NCI-H2029 treated with DMSO at 0.1 percent for 48 hours (cell line): ENCODE measurements around the gene LEMD1.
"Not testable (repeated sequence)": the region's sequence is repeated elsewhere in the genome, so short reads cannot be mapped to it uniquely, and the experiment has no call there.

Experiments used
- DNase-seq: peaks from one replicate; lab custom pipeline; 2025; lab: John Stamatoyannopoulos, UW

The LEMD1 gene

DNA sequence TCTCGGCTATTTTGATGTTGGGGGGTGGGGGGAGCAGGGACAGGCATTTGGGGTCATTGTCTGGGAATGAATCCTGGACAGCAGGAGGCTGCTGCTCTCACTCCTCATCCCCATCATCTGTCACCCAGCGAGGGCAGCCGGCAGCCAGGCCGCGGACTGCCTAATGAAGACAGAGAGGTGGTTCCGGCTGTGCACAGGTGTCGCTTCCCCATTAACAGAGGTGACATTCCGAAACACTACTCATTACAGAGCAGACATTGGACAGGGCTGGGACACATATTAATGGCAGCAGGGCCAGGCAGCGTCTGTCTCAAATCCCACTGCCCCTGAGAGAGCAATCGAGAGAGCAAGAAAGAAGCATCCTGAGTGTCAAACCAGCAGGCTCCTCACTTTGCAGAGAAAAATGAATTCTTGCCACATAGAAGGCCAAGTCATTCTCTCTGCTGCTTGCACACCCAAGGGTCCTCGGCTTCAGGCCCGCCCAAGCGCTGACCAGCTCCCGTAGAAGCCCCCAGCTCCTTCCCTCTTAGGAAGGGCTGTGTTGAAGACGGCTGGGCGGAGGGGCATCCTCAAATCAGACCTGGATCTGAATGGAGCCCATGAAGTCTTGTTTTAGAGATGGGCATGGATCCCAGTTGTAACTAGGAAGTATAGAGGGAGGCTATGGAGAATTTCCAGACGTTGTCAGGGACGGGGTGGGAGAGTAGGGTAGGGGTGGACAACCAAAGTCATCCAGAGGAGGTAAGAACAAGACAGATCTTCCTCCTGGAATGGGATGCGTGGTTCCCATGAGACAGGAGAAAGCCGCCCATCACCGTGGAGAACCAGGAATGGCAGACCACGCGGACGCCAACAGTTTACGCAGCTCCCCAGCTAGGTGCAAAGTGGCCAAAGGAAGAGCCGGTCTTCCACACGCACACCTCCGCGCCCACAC lies 8.2 kb upstream of the LEMD1 start:
- no peak for DNase-seq

DNA sequence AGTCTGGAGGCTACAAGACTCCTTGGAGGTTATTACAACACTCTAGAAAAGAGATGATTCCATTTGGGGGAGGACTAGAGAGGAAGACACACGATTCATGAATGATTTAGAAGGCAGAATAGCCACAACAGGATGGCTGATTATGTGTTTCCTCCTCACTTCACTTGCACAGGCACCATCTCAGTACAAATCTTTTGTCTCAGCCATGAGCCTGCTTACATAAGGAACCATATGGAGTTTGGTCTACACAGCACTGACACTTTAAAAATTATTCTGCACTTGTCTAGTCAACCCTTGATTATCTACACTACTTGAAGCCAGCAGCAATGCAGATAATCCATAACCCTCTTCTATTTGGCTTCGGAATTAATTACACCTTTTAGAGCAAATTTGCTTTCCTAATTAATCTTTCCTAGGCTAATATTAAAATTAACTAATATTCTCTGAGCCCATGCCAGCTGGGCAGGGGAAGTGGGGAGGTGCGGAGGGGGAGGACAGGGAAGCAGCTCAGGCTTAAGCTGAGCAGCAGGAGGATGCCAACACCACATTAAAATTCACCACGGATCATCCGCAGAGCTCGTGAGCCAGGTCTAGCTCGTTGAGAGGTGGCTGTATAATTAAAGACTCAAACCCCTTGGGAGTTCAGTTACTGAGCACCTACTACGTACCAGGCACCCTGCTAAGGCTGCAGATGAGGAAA lies 3.2 kb upstream of the LEMD1 start:
- no peak for DNase-seq

DNA sequence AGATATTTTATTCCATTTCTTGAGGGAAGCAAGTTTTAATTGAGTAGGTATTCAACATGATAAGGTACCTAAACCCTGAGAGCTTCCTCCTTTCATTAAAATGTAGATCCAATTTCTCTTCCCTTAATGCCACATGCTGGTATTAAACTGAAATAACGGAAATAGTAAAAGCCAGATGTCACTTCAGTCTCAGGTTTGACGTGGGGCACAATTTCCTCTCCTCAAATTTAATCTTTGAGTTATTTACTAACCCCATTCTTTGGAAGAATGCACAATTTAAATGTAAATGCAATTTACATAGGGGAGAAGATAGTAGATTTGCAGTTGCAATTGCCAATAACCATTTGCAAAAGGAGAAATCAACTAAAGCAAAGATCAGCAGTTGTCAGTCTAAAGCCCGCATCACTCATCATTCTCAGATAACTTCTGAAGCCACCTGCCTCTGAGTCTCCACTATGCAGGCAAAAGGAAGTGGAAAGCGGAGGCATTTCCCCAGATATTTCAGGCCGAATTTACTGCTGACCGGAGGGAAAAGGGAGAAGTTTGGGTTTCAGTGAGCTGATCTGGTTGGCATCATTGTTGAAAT lies 2.1 kb upstream of the LEMD1 start:
- DNase-seq, result no peak

DNA sequence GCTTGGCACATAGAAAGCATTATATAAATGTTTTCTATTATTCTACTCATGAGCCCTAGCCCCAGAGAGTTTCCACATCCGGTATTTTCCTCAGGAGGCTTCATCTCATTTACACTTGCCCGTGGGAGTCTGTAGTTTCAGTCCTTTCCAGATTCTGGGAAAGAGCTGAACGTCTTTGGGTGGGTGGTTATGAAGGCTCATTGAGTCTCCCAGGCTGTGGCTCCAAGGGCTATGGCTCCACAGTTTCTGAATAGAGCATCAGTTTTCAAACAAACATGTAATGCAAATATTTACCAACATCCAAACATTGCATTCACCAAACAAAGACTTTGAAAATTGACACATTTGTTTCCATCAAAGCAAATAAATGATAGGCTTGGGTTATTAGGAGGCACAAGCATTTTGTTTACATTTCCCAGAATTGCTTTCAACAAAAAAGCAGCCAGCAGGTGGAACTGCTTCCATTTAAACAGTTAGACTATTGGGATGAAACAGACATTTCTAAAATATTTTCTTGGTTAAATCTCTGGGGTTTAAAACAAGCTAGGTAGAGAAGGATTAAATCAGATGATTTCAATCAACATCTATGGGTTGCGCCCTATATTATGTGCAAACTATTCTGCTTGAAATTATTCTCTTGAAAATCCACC lies 1.3 kb upstream of the LEMD1 start:
- peak; percentile 23 for DNase-seq

DNA sequence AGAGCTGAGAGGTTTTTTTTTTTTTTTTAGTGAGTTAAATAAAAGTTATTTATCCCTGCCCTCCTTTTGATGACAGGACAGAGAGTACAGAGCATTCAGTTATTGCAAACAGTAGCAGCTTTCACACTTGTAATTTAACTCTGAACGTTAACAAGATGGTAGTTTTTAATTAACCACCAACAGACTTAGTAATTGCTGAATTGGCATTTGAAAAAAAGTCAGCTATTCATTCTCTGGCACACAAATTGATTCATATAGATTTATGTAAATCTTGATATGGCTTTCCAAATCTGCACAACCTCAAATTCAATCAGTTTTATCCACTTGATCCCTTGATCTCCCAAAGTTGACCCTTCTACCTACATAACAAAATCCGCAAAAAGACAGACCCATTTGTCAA lies 918 bp downstream of the LEMD1 start:
- DNase-seq, result no peak

DNA sequence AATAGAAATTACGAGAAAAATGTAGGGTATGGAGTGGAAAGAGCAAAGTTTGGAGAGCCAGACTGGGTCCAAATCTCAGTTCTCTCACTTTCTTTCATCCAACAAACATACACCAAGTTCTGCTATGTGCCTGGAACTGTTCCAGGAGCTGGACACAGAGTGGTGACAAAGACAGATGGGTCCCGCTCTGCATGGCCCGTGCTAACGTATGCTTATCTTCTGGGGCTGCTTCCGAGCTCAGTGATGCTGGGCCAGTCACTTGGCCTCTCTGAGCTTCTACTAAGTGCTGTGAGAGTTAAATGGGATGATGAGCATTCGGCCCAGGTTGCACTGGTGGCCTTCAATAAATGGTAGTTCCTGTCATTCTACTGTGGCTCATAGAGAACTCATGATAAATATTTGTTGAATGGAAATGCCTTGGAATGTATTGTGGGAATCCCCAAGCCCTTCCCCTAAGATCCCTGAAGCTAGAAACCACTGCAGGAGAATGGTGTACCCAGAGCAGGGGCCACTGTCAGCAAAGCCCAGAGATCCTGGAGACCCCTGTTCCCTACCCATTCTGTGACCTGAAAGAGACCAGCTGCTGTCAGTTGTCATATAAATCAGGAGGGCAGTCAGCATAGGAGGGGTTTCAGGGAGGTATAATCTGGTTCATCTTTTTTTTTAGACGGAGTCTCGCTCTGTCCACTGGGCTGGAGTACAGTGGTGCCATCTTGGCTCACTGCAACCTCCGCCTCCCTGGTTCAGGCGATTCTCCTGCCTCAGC lies 3.8 kb downstream of the LEMD1 start:
- no peak for DNase-seq

DNA sequence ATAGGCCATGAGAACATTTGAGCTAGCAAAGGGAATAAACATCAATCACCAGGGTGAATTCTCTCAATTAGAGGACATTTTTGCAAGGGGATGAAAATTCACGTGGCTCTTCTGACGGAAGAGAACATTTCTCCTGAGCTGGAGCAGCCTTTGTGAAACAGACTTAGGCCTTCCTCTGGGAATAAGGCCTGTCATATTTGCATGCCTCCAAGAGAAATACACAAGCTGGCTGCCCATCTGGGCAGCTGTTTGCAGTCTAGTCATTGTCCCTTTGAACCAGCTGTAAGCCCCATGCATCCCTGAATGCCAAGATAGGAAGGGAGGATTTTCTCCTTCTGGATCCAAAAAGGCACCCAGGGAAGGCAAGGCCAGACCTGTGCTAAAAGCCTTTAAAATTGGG lies 5.5 kb downstream of the LEMD1 start:
- DNase-seq, result no peak

DNA sequence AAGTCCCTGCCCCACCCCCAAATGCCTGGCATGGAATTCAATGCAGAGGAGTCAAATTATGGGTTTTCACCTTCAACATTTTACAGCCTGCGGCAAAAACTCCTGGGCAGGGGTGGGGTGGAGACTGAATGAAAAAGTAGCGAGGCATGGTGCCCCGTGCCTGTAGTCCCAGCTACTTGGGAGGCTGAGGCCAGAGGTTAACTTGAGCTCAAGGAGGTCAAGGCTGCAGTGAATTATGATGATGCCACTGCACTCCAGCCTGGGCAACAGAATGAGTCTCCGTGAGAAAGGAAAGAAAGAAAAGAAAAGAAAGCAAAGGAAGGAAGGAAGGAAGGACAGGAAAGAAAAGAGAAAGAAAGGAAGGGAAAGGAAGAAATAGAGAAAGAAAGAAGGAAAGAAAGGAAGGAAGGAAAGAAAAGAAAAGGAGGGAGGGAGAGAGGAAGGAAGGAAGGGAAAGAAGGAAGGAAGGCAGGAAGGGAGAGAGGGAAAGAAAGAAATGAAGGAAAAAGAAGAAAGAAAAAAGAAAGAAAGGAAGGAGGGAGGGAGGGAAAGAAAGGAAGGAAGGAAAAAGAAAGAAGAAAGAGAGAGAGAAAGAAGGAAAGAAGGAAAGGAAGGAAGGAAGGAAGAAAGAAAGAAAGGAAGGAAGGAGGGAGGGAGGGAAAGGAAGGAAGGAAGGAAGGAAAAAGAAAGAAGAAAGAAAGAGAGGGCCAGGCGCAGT lies 11.1 kb downstream of the LEMD1 start:
- no peak for DNase-seq

DNA sequence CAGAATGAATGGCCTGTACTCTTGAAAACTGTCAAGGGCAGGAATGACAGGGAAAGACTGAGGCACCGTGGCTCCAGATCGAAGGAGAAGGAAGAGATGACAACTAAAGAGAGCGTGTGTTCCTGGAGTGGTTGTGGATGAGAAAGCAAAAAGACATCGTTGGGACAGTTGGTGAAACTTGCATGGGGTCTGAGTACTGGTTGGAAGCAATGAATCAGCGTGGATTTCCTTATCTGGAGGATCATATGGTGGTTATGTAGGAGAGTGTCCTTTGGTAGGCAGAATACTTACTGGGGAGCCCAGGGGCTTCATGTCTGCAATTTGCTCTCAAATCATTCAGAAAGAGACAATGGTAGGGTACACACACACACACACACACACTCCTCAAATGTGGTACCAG lies 13.9 kb downstream of the LEMD1 start:
- no peak for DNase-seq

DNA sequence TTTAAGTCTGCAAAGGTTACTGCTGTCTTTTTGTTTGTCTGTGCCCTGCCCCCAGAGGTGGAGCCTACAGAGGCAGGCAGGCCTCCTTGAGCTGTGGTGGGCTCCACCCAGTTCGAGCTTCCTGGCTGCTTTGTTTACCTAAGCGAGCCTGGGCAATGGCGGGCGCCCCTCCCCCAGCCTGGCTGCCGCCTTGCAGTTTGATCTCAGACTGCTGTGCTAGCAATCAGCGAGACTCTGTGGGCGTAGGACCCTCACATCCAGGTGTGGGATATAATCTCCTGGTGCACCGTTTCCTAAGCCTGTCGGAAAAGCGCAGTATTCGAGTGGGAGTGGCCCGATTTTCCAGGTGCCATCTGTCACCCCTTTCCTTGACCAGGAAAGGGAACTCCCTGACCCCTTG lies 15.6 kb downstream of the LEMD1 start:
- DNase-seq, result not testable (repeated sequence)

DNA sequence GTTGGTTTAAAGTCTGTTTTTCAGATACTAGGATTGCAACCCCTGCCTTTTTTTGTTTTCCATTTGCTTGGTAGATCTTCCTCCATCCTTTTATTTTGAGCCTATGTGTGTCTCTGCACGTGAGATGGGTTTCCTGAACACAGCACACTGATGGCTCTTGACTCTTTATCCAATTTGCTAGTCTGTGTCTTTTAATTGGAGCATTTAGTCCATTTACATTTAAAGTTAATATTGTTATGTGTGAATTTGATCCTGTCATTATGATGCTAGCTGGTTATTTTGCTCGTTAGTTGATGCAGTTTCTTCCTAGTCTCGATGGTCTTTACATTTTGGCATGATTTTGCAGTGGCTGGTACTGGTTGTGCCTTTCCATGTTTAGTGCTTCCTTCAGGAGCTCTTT lies 17.4 kb downstream of the LEMD1 start:
- DNase-seq, result not testable (repeated sequence)

DNA sequence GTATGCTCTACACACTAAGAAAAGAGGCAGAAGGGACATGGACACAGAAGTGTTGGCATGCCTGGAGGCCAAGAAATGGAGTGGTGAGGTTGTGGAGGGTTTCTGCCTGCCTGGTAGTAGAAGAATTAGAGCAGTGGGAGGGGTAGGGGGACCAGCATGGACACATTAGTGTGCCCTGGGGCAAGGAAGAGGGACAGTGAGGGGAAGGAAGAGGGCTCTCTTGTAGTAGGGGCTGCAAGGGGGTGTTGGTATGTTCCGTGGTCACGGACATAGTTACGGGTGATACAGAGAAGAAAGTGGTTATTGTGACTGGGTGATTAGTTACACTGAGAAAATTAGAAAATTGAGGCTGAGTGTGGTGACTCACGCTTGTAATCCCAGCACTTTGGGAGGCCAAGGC lies 23.3 kb downstream of the LEMD1 start:
- DNase-seq, result no peak

DNA sequence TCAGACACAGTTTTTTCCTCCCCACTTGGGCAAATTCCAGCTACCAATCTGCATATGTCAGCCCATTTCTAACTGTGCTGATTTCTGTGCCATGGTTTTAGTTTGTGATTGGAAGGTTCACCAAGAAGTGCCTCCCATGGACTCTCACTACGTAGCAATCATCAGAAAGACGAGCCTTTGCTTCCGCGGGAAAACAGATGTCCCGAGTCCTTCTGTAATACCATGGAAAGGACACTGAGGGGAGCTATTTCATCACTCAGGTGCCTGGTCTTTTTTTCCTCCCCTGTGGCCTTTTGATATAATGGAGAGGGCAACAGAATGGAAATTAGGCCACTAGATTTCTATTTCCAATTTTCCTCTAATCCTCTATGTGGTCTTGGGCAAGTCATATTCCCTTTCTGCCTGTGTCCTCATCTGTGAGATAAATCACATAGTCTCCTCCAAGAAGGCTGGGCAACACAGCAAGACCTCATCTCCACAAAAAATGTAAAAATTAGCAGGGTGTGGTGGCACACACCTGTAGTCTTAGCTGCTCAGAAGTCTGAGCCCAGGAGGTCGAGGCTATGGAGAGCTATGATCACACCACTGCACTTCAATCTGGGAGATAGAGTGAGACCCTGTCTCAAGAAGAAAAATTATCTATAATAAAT lies 24.8 kb downstream of the LEMD1 start:
- DNase-seq, result peak; percentile 64

DNA sequence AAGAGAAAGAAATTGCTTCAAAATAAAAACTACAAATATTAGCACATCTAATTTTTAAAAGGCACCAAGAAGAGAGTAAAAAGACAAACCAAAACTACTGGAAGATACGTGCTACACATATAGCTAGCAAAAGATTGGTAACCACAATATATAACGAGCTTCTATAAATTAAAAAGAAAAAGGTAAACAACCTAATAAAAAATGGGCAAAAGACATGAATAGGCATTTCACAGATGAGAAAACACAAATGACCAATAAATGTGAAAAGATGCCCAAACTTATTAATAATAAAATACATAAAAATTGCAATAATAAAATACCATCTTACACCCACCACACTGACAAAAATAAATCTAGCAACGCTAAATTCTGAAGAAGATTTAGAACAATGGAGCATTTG lies 26.2 kb downstream of the LEMD1 start:
- DNase-seq, result no peak

DNA sequence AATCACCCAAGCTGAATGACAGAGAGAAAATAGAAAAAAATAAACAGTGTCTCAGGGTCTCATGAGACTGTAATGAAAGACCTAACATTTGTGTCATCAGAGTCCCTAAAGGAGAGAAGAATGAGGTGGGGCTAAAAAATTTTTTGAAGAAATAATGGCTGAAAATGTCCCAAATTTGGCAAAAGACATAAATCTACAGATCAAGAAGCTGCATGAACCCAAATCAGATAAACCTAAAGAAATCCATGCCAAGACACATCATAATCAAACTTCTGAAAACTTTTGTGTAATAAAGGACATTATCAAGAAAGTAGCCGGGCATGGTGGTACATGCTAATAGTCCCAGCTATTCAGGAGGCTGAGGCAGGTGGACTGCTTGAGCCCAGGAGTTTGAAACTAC lies 29.2 kb downstream of the LEMD1 start:
- no peak for DNase-seq

DNA sequence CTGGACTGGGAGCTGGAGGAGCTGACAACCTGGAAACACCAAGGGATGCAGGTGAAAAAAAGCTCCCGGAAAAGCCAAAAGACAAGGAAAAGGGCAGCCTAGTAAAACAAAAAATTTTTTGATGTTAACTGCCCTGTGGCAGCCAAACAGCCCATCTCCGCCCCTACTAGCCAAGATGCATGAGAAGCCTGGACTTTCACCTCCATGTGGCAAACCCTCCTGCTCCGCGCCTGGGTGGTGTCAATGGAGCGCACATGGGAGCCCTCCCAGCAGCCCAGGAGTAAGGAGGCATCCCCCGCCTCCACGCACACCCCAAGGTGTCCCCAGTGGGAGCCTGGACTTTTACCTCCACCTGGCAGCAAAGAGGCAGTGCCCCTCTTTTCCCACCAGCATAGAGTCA lies 30.5 kb downstream of the LEMD1 start:
- DNase-seq, result no peak

DNA sequence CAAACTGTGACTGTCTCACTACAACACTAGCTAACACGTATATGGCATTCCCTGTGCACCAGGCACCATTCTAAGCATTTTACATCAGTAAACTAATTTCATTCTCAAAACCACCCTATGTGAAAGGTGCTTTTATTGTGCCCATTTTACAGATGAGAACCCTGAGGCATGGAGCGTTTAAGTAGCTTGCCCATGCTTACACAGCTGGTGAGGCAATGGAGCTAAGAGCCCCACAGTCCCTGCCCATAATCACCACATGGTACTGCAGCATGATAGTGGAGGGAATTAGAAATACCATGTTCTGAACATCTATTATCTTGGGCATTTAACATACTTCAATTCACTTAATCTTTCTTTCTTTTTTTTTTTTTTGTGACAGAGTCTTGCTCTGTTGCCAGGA lies 34.0 kb downstream of the LEMD1 start:
- no peak for DNase-seq

DNA sequence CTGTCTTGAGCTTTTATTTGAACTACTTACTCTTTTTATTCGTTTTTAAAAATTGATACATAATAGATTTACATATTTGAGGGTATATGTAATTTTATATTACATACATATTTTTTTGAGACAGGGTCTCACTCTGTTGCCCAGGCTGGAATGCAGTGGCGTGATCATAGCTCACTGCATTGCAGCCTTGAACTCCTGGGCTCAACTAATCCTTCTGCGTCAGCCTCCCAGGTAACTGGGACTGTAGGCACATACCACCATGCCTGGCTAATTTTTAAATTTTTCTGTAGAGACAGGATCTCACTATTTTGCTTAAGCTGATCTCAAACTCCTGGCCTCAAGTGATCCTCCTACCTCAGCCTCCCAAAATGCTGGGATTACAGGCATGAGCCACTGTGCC lies 38.9 kb downstream of the LEMD1 start:
- not testable (repeated sequence) for DNase-seq

DNA sequence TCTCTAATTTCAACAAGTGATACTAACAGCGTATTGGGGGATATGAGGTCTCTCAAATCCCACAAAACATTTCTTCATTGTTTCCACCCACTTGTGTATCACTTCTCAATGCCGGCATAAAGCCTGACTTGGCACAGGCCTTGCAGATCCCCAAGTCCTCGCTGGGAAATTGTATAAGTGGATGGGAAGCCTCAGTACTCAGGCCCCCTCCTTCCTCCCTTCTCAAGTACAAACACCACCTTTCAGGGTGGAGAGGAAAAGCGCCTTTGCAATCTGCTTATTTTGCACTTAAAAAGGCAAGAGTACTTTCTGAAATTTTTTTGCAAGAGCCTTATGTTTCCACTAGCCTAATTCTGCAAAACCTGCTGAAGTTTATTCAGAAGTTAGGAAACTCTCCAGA lies 39.3 kb downstream of the LEMD1 start:
- DNase-seq, result no peak

DNA sequence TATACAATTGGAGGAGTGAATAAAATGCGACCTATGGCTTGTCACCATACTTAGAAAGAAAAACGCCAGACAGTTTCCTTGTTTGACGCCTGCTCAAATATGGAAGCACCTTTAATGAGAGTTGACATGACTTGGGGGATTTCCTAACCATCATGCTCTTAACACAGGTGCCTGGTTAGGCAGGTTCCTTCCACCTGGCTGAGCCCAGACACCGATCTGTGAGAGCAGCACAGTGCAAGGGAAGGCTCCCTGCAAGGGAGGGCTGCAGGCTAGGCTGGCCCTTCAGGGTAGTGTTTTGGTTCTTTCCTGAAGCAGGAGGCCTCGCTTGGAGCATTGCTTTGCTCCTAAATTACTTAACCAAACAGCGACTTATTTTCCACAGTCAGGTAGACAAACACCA lies 40.6 kb downstream of the LEMD1 start:
- DNase-seq, result no peak

DNA sequence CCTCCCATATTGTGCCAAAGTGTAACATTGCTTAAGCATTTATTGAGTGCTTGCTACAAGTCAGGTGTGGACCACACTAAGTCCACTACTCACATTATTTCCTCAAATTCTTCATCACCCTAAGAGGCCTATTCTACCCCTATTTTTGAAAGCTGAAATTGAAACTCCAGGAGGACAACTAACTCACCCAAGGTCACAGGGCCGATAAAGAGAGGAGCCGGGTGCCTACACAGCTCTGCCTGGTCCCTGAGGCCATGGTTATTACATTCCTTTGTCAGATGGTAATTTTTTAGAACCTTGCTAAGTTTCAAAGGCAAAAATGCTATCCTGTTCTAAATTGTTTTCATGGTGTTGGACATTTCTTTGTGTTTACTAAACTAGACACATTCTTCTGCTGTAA lies 41.0 kb downstream of the LEMD1 start:
- no peak for DNase-seq
